ENCODE results near the gene EEIG1. TPM values are rescaled to one million over a fixed set of nuclear protein-coding genes. Genes with fewer than 3 reads are reported as not detected.
A peak's percentile ranks its signal among the peaks of the same experiment; 100 is the strongest.

The EEIG1 gene
- total RNA-seq, 1 donor from 2014 or later: 32.8 TPM

DNA sequence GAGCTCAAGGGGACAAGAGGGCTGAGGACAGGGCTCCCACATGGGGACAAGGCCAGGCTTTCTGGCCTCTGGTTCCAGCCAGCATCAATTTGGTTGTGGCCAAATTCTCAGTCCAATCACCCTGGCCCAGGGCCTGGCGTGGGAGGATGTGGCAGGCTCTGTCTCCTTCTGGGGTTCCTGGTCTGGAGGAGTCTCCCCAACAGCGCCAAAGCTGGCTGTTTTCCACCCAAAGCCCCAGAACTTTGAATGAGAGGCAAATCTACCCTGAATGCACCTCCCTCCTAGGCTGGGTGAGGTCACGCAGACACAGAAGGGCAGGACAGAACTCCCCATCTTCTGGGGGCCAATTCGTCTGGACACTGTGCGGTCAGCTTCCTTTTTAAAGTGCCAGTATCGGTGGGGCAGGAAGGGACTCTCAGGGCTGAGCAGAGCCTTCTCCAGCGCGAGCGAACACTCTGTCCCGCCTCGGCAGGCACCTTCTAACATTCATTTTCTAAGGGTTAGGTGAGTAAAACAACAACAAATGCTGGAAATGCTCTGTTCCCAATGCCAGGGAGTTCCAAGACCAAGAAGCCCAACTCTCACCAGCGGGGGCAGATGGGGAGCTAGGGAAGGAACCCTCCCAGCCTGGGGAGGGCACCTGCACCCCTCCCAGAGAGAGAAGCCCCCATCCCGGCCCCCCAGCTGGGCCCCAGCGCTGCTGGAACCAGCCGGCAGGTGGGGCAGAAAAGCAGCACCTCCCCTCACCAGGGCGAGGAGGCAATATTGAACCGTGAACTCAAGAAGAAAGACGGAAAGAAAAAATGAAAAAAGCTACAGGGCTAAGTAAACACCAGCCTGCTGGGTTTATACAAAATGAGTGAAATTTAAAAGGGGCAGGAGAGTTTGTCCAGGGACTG, 39.5 kb downstream of the EEIG1 start:
- intact Hi-C loops (cut with DNase I): no loop called here
- DNase-seq (ENCODE audit: low spot score in 2 of 2): no peak
- TF ChIP-seq, protein P1, sequence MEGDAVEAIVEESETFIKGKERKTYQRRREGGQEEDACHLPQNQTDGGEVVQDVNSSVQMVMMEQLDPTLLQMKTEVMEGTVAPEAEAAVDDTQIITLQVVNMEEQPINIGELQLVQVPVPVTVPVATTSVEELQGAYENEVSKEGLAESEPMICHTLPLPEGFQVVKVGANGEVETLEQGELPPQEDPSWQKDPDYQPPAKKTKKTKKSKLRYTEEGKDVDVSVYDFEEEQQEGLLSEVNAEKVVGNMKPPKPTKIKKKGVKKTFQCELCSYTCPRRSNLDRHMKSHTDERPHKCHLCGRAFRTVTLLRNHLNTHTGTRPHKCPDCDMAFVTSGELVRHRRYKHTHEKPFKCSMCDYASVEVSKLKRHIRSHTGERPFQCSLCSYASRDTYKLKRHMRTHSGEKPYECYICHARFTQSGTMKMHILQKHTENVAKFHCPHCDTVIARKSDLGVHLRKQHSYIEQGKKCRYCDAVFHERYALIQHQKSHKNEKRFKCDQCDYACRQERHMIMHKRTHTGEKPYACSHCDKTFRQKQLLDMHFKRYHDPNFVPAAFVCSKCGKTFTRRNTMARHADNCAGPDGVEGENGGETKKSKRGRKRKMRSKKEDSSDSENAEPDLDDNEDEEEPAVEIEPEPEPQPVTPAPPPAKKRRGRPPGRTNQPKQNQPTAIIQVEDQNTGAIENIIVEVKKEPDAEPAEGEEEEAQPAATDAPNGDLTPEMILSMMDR (IDR thresholded peaks at IDR 0.05): no peak
- Histone ChIP-seq H3K27ac (no peak overlapping the region), H3K4me1 (peaks cover 13 to 14% of the 10 kb centered on the region in 2 donors), H3K9me3 (no peaks in the 10 kb centered on the region), H3K27me3 (no peaks in the 10 kb centered on the region), H3K4me3 (no peak overlapping the region), H3K36me3 (peaks cover 11 to 25% of the 10 kb centered on the region in 2 donors)

DNA sequence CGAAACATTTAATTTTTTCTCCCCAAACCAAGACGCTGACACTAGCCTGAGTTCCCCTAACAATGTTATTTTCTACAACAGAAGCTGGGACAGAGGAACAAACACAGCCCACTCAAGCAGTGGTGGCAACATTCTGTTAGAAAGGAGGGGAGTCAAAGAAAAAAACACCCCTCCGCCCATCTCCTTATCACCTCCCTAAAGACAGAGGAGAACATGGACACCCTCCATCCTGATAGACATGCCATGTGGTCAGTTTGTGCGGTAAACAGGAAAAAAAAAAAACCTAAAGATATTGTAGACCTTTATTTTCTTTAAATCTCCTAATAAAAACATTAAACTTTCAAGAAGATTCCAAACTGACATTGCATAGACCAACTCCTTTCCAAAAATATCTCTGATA, 40.2 kb downstream of the EEIG1 start:
- DNase-seq (ENCODE audit: low spot score in 2 of 2): no peak
- H3K9me3 ChIP-seq: no peaks in the 10 kb centered on the region
- peaks cover 16 to 21% of the 10 kb centered on the region in 2 donors for H3K4me1 ChIP-seq
- TF ChIP-seq, protein P1 (IDR thresholded peaks at IDR 0.05): no peak
- no peaks in the 10 kb centered on the region for H3K27me3 ChIP-seq
- no peak overlapping the region for H3K4me3 ChIP-seq
- intact Hi-C loops (cut with DNase I): no loop called here
- peaks cover 11 to 25% of the 10 kb centered on the region in 2 donors for H3K36me3 ChIP-seq
- no peak overlapping the region for H3K27ac ChIP-seq

DNA sequence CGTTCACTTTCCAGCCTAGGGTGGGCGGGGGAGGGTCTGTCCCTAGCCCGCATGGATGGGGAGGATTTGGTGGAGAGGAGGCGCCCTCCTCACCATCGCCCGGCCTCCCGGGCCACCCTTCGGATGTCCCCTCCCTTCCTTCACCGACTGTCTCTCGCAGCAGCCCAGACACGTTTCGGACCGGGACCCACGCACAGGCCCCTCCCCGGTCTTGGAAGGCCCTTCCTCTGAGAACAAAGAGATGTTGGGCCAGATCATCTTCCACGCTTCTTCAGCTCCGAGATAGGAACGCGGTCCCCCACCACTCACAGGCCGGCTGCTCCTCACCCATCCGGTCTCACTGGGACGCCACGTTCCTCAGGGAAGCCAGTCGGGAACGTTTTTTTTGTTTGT, 42.5 kb downstream of the EEIG1 start:
- intact Hi-C loops (cut with DNase I): no loop called here
- TF ChIP-seq, protein P1 (IDR thresholded peaks at IDR 0.05): no peak
- H3K9me3 ChIP-seq: no peaks in the 10 kb centered on the region
- DNase-seq (ENCODE audit: low spot score in 2 of 2): no peak
- no peaks in the 10 kb centered on the region for H3K27me3 ChIP-seq
- H3K27ac ChIP-seq: peak overlapping the region; percentile 27 to 50
- peaks cover 16 to 21% of the 10 kb centered on the region in 2 donors for H3K4me1 ChIP-seq
- H3K36me3 ChIP-seq: peaks cover 0 to 17% of the 10 kb centered on the region in 2 donors
- H3K4me3 ChIP-seq: peak overlapping the region; percentile 69 to 78

DNA sequence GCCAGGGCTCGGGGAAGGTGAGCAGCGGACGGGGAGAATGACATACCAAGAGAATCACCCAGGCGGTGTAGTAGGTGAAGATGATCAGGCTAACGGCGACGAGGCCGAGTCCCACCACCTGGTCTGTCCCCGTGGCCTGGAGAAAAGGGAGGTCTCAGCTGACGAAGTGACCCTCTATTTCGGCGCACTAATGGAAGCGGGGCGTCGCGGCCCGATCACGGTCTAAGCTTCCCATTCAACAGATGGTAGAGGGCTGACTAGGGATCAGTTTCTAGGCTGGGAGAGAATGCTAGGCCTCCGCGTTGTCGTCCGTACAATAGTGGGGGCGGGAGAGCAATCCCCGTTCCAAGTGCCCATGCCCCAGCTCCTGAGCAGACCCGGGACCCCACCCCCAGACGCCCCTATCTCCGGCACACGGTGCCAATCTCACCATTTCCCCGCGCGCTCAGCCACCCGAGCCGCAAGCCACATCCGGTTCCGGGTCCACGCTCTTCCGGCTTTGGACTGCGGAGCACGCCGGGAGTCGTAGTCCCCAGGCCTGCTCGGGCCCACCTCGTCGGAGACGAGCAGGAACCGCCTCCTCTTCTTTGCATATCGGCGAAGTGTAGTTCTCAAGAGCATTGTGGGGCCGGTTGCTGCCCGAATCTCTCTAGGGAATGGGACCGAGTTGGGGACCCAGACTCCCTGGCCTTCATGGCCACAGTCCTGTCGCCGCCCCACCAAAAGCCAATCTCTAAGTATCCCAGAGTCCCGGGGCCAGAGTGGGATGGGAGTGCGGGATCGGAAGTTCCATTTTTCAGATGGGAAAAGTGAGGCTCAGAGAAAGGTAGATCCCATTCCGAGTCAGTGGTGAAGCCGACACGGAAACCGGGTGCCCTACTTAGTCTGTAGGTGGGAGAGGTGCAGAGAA, 43.1 kb downstream of the EEIG1 start, which contains the start of gene DPM2:
Gene DPM2 (minus strand): TSS at position 467 of the 910 bp plus-strand sequence. CDS start 34 bp downstream, at position 433.
- intact Hi-C loops (cut with DNase I): no loop called here
- Histone ChIP-seq H3K9me3 (no peaks in the 10 kb centered on the region), H3K4me1 (peaks cover 16 to 21% of the 10 kb centered on the region in 2 donors), H3K36me3 (peaks cover 0 to 17% of the 10 kb centered on the region in 2 donors), H3K27me3 (no peaks in the 10 kb centered on the region), H3K4me3 (peak within 1 kb of the TSS; percentile 69 to 78), H3K27ac (peak within 1 kb of the TSS; percentile 27 to 50)
- TF ChIP-seq, protein P1 (IDR thresholded peaks at IDR 0.05): no peak
- peak in 1 of 2 donors; percentile 88 for DNase-seq (ENCODE audit: low spot score in 2 of 2)

DNA sequence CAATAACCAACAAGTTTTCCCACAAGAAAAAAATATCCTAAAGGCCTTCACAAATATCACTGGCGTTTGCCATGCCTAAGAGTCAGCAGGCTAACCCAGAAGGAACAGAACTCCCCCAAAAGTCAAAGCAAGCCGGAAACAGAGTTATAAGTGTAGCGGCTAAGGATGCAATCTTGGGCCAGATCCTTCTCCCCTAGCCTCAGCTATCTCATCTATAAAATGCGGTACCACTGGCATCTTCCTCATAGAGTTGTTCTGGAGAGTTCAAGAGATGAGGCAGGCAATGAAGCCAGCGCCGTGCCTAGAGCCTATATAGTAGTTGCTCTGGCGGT, 43.8 kb downstream of the EEIG1 start:
- DNase-seq (ENCODE audit: low spot score in 2 of 2): no peak
- Histone ChIP-seq H3K9me3 (no peaks in the 10 kb centered on the region), H3K36me3 (peaks cover 0 to 12% of the 10 kb centered on the region in 2 donors), H3K4me1 (peaks cover 12 to 21% of the 10 kb centered on the region in 2 donors), H3K4me3 (peak overlapping the region; percentile 69 to 78), H3K27ac (no peak overlapping the region), H3K27me3 (no peaks in the 10 kb centered on the region)
- intact Hi-C loops (cut with DNase I): no loop called here
- TF ChIP-seq, protein P1 (IDR thresholded peaks at IDR 0.05): no peak

Measured in ascending aorta (tissue), 2 donors.